HL-60 (cell line): ENCODE results near the gene ZNF205.

Experiments
- DNase-seq, 2 experiments: peaks; one replicate each; pipeline ENCODE4 v3.0.0-alpha.2; 2010 to 2020; ENCODE audit warnings: low read depth in 1 of 2, low spot score in 1 of 2
- H3K27ac ChIP-seq: fragments of 250-450 bp; sonication (Bioruptor Pico); replicated peaks from 2 replicates; pipeline ENCODE4 v1.5.1; 2020; ENCODE audit warnings: mild to moderate bottlenecking, moderate library complexity
- H3K27me3 ChIP-seq: fragments of 250-450 bp; sonication (Bioruptor Pico); 2 replicates; pipeline ENCODE4 v1.5.1; 2021; ENCODE audit warnings: mild to moderate bottlenecking, moderate library complexity; ENCODE audit not compliant: insufficient read depth, poor library complexity, severe bottlenecking
- H3K4me3 ChIP-seq: replicated peaks from 2 replicates; pipeline ENCODE4 v1.5.1; 2011; ENCODE audit warnings: mild to moderate bottlenecking, control low read depth, low read length; ENCODE audit not compliant: insufficient read depth
- CTCF ChIP-seq: IDR thresholded peaks from one replicate; pipeline ENCODE4 v1.5.1; 2011; ENCODE audit warnings: low read length, control low read depth, inconsistent platforms; ENCODE audit not compliant: insufficient read depth
- GABPA ChIP-seq: IDR thresholded peaks from 2 replicates; pipeline ENCODE4 v1.6.1; 2012; ENCODE audit warnings: low read depth
- POLR2AphosphoS5 ChIP-seq: IDR thresholded peaks from 2 replicates; pipeline ENCODE4 v1.6.1; 2012; ENCODE audit warnings: low read depth
- REST ChIP-seq: IDR thresholded peaks from 2 replicates; pipeline ENCODE4 v1.6.1; 2012; ENCODE audit warnings: low read depth; ENCODE audit not compliant: insufficient replicate concordance
- SPI1 ChIP-seq: IDR thresholded peaks from 2 replicates; pipeline ENCODE4 v1.6.1; 2012; ENCODE audit warnings: low read depth, mild to moderate bottlenecking, borderline replicate concordance

The ZNF205 gene

DNA sequence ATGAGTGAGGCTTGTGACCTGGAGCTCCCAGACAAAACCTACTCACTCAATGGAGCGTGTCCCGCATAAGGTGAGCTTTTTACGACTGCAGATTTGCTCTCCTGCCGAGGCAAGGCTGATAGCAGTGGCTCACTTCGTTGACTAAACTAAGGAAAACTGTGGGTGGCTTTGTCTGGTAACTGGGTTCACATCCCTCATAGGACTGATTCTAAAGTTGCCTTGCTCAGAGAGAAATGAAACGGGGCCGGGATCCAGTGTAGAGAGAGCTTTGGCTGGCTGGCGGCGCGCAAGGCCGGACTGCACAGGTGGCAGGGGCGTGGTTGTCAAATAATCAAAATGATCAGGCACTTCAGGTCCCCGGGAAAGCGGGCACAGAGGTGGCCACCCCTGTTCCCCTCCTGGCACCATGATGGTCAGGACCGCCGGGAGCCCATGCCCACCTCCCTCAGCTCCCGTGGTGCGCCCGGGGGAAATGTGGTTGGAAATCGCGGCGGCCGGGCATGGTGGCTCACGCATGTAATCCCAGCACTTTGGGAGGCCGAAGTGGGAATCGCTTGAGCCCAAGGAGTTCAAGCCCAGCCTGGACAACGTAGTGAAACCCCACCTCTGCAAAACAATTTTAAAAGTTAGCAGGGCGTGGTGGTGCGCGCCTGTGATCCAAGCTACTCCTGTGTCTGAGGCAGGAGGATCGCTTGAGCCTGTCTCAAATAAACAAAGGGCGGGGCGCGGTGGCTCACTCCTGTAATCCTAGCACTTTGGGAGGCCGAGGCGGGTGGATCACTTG is 49.0 kb downstream of the ZNF205 start:
- H3K4me3 ChIP-seq: no peak overlapping the region
- no peak overlapping the region for H3K27ac ChIP-seq
- H3K27me3 ChIP-seq: no peaks in the 10 kb centered on the region
- TF ChIP-seq CTCF: no peak
- TF ChIP-seq GABPA: no peak
- no peak for TF ChIP-seq SPI1
- no peak for TF ChIP-seq REST
- no peak for TF ChIP-seq POLR2AphosphoS5
- DNase-seq: no peak

- DNase-seq: no peak
- H3K4me3 ChIP-seq: no peak overlapping the region
- peaks cover 6% of the 10 kb centered on the region for H3K27me3 ChIP-seq
- no peak for TF ChIP-seq GABPA
- TF ChIP-seq CTCF: no peak
- no peak for TF ChIP-seq REST
- TF ChIP-seq SPI1: no peak
- TF ChIP-seq POLR2AphosphoS5: no peak
- H3K27ac ChIP-seq: no peak overlapping the region
Observed at GRCh38 chr16:3164121-3164991, 52.0 kb downstream of the ZNF205 start.

DNA sequence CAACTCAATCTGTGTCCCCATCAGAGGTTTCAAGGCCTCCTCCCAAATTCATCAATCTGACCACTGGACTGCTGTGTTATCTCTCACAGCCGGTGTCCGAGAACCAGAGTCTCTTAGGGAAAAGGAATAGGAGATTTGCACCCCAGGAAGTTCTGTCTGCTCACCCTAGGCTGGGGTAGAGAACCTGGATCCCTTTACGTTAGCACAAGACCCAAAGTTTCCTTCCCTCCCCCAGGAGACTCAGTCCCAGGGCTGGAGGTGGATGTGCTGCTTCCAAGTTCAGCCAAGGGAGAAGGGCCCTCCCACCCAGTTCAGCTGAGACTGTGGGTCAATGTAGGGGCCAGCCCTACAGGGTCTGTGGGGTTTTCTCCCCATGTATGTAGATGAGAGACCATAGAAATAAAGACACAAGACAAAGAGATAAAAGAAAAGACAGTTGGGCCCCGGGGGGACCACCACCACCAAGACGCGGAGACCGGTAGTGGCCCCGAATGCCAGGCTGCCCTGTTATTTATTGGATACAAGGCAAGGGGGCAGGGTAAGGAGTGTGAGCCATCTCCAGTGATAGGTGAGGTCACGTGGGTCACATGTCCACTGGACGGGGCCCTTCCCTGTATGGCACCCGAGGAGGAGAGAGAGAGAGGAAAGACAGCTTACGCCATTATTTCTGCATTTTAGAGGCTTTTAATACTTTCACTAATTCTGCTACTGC is 52.9 kb downstream of the ZNF205 start:
- DNase-seq: no peak
- H3K27ac ChIP-seq: no peak overlapping the region
- TF ChIP-seq GABPA: no peak
- TF ChIP-seq POLR2AphosphoS5: no peak
- no peak for TF ChIP-seq SPI1
- no peak for TF ChIP-seq REST
- TF ChIP-seq CTCF: no peak
- 0 out of 2 replicates have a peak overlapping the region, but pooled peaks have one; percentile 5 for H3K4me3 ChIP-seq
- peaks cover 16% of the 10 kb centered on the region for H3K27me3 ChIP-seq
